BLaER1 (cell line): Measurements from ENCODE around the gene AKAP6.

Experiments used
- H3K27ac ChIP-seq: shearing (Covaris generic); formaldehyde crosslinking; 2 replicates; pipeline ENCODE4 v1.8.1; 2022
- H3K27me3 ChIP-seq: shearing (Covaris generic); formaldehyde crosslinking; 2 replicates; pipeline ENCODE4 v1.8.1; 2022
- H3K36me3 ChIP-seq: shearing (Covaris generic); formaldehyde crosslinking; 2 replicates; pipeline ENCODE4 v1.8.1; 2022
- H3K4me1 ChIP-seq: shearing (Covaris generic); formaldehyde crosslinking; 2 replicates; pipeline ENCODE4 v1.8.1; 2022
- H3K4me2 ChIP-seq: shearing (Covaris generic); formaldehyde crosslinking; 2 replicates; pipeline ENCODE4 v1.8.1; 2022
- H3K4me3 ChIP-seq: shearing (Covaris generic); formaldehyde crosslinking; 2 replicates; pipeline ENCODE4 v1.8.1; 2022
- H3K9ac ChIP-seq: shearing (Covaris generic); formaldehyde crosslinking; 2 replicates; pipeline ENCODE4 v1.8.1; 2022
- H3K9me3 ChIP-seq: shearing (Covaris generic); formaldehyde crosslinking; 2 replicates; pipeline ENCODE4 v1.8.1; 2022
- H4K20me1 ChIP-seq: shearing (Covaris generic); formaldehyde crosslinking; 2 replicates; pipeline ENCODE4 v1.8.1; 2022
- Cebpa-rat ChIP-seq: shearing (Covaris generic); IDR thresholded peaks from 2 replicates; pipeline ENCODE4 v1.8.1; 2022

The AKAP6 gene

DNA sequence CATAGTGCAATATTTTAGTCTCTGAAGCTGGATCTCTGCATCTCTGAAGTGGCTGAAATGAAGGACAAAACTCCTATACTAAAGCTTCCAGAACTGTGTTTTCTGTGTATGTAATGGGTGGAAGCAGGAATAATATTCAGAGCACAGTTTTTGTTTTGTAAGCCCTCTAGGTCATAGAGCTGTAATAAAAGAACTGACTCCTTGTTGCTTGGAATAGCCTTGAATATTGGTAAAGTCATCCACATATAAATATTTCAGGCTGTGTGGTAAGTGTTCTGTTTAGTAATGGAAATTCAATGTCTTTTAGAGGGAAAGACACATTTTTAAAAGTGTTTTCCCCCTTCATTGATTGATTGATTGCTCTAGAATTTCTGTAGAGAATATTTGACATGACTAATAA, 18.2 kb upstream of the AKAP6 start:
- H3K9ac ChIP-seq, result no peak overlapping the region
- H3K27ac ChIP-seq, result no peak overlapping the region
- no peak for TF ChIP-seq Cebpa-rat
- H3K27me3 ChIP-seq, result no peaks in the 10 kb centered on the region
- no peaks in the 10 kb centered on the region for H3K36me3 ChIP-seq
- no peak overlapping the region for H3K4me3 ChIP-seq
- no peaks in the 10 kb centered on the region for H3K4me1 ChIP-seq
- H4K20me1 ChIP-seq, result no peaks in the 10 kb centered on the region
- no peak overlapping the region for H3K4me2 ChIP-seq
- no peaks in the 10 kb centered on the region for H3K9me3 ChIP-seq

DNA sequence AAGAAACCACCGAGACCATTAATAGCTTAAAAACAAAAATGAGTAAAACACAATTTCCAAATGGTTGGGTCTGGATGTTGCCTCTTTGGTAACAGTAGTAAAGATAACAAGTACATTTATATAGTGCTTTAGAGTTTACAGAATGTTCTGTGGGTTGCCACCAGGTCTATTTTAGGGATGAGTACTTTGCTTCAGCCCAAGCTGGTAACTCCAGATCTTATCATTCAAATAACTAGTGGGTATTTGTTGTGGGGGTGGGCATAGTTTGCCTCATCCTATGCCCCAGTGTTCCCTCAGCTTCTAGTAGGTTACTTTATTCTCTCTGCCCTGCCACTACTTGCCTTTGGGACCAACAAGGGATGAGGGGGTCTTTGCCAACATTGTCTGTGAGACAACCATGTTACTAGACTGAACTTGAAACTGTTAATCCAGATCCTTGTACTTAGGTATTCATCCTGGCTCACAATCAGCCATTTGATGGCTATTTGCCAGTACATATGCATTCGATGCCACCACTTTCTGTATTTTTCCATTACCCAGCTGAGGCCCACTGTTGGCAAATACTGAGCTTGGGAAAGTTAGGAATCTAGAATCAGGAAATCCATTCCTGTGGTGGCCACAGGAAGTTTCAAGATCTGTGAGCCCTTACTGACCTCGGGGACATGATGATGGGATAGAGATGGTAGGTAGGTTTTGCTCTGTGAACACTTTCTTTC, 17.6 kb upstream of the AKAP6 start:
- H3K4me2 ChIP-seq, result no peak overlapping the region
- H3K4me1 ChIP-seq, result no peaks in the 10 kb centered on the region
- no peaks in the 10 kb centered on the region for H3K9me3 ChIP-seq
- H4K20me1 ChIP-seq, result no peaks in the 10 kb centered on the region
- H3K27ac ChIP-seq, result no peak overlapping the region
- no peak for TF ChIP-seq Cebpa-rat
- no peak overlapping the region for H3K9ac ChIP-seq
- H3K4me3 ChIP-seq, result no peak overlapping the region
- no peaks in the 10 kb centered on the region for H3K27me3 ChIP-seq
- H3K36me3 ChIP-seq, result no peaks in the 10 kb centered on the region

DNA sequence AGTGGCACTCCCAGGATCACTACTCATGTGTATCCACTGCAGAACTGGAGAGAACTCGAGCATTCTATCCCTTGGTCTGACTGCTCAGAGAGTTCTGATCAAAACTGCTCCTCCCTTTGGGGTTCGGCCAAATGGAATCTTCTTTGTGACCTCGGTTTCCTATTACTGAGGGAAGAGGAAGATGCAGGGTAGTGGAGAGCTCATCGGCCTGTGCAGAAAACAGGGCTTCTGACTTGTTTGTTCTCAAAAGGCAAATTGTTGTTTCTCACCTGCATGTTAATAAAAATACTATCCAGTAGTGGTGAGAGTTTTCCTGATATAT, 17.1 kb upstream of the AKAP6 start:
- Histone ChIP-seq H3K27ac (no peak overlapping the region), H3K27me3 (no peaks in the 10 kb centered on the region), H4K20me1 (no peaks in the 10 kb centered on the region), H3K4me2 (no peak overlapping the region), H3K4me1 (no peaks in the 10 kb centered on the region), H3K36me3 (no peaks in the 10 kb centered on the region), H3K9ac (no peak overlapping the region), H3K9me3 (no peaks in the 10 kb centered on the region), H3K4me3 (no peak overlapping the region)
- TF ChIP-seq Cebpa-rat, result no peak

DNA sequence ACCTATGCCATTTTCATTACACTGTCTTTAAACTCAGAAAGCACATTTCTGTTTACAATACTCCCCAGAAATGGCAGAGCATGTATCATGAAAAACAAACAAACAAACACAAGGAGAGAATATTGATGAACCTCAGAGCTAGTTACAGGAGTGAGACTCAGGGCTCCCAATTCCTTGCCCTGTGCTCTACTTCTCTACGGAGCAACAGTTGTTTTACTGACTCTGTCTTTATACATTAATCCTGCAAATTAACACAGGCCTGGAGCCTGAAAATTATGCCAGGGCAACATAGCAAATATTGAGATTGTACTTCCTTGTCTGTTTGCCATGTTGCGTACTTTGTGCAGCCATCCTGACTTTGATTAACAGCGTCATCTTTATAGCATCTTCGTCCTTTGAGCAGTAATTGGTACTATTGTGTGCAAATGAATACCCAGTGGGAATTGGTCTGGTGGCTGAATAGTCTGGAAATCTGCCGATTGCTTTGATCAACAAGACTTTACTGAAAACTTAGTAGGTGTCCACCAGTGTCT, 15.2 kb upstream of the AKAP6 start:
- H3K9me3 ChIP-seq, result no peaks in the 10 kb centered on the region
- no peak for TF ChIP-seq Cebpa-rat

DNA sequence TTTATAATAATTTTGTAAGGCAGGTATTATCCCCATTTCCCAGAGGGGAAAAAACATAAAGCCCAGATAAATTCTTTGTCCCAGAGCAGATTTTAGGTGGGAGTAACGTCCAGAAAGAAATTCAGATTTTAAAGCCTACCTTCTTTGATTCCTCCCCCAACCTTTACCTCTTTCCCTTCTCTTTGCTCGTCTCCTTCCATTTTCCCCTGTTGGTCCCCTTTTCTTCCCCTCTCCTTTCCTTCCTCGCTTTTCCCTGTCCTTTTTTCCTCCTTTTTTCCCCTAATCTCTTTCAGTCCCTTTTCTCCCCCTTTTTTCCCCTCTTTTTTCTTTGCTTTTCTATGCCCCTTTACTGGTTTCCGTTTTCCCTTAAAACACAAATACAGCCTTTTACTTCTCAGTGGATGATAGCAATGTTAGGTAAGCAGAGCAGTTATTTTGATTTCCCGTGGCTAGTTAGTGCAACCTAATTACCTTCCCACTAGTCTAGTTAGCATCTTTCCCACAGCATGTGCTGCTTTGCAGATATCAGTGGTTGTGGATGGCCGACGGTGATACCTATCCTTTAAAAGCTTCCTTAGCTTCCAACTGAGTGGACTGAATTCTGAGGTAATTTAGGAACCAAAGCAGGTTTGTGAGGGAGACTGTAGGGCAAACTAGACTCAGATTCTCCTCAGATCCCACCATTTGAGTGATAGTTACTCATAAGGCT, 10.9 kb upstream of the AKAP6 start:
- no peak overlapping the region for H3K4me2 ChIP-seq
- no peak overlapping the region for H3K4me3 ChIP-seq
- no peaks in the 10 kb centered on the region for H4K20me1 ChIP-seq
- H3K9ac ChIP-seq, result no peak overlapping the region
- no peaks in the 10 kb centered on the region for H3K9me3 ChIP-seq
- TF ChIP-seq Cebpa-rat, result no peak
- no peaks in the 10 kb centered on the region for H3K36me3 ChIP-seq
- H3K27me3 ChIP-seq, result no peaks in the 10 kb centered on the region
- H3K27ac ChIP-seq, result no peak overlapping the region
- H3K4me1 ChIP-seq, result no peaks in the 10 kb centered on the region

More for the DNA sequence above, 15.2 kb upstream of the AKAP6 start:
- Histone ChIP-seq H3K27me3 (no peaks in the 10 kb centered on the region), H4K20me1 (no peaks in the 10 kb centered on the region), H3K36me3 (no peaks in the 10 kb centered on the region), H3K4me1 (no peaks in the 10 kb centered on the region), H3K27ac (no peak overlapping the region), H3K4me3 (no peak overlapping the region), H3K9ac (no peak overlapping the region), H3K4me2 (no peak overlapping the region)

DNA sequence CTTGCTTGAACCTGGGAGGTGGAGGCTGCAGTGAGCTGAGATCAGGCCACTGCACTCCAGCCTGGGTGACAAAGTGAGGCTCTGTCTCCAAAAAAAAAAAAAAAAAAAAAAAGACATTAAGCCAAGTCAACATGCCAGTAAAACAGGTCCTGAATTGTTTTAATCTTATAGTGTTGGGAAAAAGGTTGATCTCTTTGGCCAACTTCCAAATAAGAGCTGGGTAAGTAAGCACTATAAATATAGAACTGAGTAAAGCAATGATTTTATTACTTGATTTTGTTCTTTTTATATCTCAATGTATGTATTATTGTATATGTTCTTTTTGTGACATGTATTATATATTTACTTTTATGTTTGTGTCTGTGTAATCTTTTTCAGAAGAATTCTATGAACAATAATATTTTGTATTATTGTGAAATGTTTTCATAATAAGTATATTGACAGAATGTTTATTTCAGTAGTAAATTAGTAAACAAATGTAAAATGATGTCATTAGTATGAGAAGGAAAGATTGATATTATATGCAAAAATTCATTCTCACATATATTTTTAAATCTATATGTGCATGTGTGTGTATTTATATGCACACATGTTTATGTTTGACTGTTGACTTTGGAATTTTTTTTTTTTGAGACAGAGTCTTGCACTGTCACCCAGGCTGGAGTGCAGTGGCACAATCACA, 9.6 kb upstream of the AKAP6 start:
- no peak overlapping the region for H3K4me2 ChIP-seq
- no peaks in the 10 kb centered on the region for H3K36me3 ChIP-seq
- no peak overlapping the region for H3K9ac ChIP-seq
- H3K9me3 ChIP-seq, result no peaks in the 10 kb centered on the region
- H3K27ac ChIP-seq, result no peak overlapping the region
- TF ChIP-seq Cebpa-rat, result no peak
- H3K4me3 ChIP-seq, result no peak overlapping the region
- no peaks in the 10 kb centered on the region for H4K20me1 ChIP-seq
- H3K27me3 ChIP-seq, result no peaks in the 10 kb centered on the region
- no peaks in the 10 kb centered on the region for H3K4me1 ChIP-seq

DNA sequence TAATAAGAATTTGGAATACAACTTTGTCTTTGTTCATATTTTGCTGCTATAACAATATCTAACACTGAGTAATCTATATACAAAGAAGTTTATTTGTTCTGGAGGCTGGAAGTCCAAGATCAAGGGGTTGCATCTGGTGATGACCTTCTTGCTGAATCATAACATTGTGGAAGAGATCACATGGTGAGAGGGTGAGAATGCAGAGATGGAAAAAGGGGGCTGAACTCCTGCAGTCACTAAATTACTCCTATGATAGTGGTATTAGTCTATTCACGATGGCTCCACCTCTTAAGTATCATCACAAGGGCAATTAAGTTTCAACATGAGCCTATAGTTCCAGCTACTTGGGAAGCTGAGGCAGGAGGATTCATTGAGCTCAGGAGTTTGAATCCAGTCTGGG, 4.5 kb upstream of the AKAP6 start:
- Histone ChIP-seq H3K9ac (no peak overlapping the region), H3K4me3 (no peak overlapping the region), H3K4me2 (no peak overlapping the region), H3K9me3 (no peaks in the 10 kb centered on the region), H3K4me1 (no peaks in the 10 kb centered on the region), H4K20me1 (no peaks in the 10 kb centered on the region), H3K27me3 (no peaks in the 10 kb centered on the region), H3K36me3 (no peaks in the 10 kb centered on the region), H3K27ac (no peak overlapping the region)
- no peak for TF ChIP-seq Cebpa-rat

DNA sequence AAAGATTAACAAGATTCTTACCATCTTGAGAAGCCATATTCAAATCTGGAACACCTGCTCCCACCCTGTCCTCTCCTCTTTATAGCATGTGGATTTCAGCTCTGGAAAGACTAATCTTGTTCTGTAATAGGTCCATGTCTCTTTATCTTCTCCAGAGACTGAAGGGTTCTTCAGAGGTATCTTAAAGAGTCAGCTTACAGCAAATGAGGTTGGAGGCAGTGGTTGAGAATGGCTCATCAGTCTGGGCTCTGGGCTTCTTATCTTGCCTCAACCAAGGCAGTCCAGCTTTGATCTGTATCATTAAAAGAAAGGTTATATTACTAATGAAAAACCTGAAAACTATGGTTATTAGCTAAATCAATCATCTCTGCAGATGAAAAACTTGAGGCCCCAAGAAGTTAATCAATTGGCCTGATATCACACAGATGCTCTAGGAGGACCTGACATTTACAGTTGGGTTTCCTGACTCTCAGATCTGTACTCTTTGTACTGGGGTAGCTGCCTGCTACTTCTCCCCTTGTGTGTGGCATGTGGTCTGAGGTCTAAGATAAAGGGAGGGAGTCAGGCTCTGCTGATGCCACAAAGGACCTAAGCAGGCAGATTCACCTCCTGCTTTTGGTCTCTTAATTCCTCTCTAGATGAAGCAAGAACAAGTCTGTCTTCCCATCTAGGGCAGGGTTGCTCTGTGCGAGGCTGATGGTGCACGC, 1.7 kb upstream of the AKAP6 start:
- TF ChIP-seq Cebpa-rat, result no peak
- Histone ChIP-seq H3K4me2 (no peak overlapping the region), H3K4me1 (no peaks in the 10 kb centered on the region), H3K9me3 (no peaks in the 10 kb centered on the region), H3K27ac (no peak overlapping the region), H3K9ac (no peak overlapping the region), H3K4me3 (no peak overlapping the region), H3K27me3 (no peaks in the 10 kb centered on the region), H4K20me1 (no peaks in the 10 kb centered on the region), H3K36me3 (no peaks in the 10 kb centered on the region)

DNA sequence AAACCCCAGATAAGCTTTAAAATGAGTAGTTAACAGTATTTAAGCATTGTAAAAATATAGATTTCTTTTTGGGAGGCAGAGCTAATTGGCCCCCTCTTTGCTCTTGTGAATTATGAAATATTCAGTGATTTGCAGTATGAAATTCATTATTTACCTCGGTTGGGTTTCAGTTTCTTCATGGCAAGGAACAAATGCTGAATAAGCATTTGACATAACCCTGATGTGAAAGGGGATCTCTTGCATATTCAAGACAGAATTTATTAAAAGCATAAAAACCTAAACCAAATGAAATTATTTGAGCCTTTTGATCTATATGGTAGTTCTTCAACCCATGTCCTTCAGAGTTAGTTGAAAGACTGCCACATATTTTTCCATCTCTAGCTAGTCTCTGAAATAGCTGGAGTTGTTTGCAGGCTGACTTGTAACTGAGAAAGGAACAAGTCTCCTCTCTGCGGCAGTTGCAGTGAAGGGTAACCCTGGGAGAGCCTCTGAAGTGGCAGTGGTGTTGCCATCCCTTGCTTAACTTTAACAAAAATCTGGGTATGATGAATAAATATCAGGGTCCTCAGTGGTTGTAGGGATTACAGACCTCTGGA, 690 bp downstream of the AKAP6 start:
- TF ChIP-seq Cebpa-rat, result no peak
- no peaks in the 10 kb centered on the region for H3K4me1 ChIP-seq
- no peaks in the 10 kb centered on the region for H3K9me3 ChIP-seq
- no peak overlapping the region for H3K4me2 ChIP-seq
- no peaks in the 10 kb centered on the region for H3K36me3 ChIP-seq
- no peak overlapping the region for H3K27ac ChIP-seq
- no peak overlapping the region for H3K4me3 ChIP-seq
- H4K20me1 ChIP-seq, result no peaks in the 10 kb centered on the region
- H3K9ac ChIP-seq, result no peak overlapping the region
- no peaks in the 10 kb centered on the region for H3K27me3 ChIP-seq
